Measurements from ENCODE around the gene BHLHE41.

GRCh38 chr12:26172946-26173552 is 48.2 kb upstream of the BHLHE41 start:
- TF ChIP-seq EZH2 (IDR thresholded peaks at IDR 0.05; ENCODE audit: borderline replicate concordance, low read length) (no peak), CTCF (conservative IDR thresholded peaks at IDR 0.05 in 1 of 2, IDR thresholded peaks at IDR 0.05 in 1 of 2; ENCODE audit: extremely low read depth in 1 of 2, insufficient read depth in 1 of 2, low read depth in 1 of 2, low read length in 2 of 2) (no peak)
